ENCODE measurements around the gene TNRC6A.
A peak's percentile ranks its signal among the peaks of the same experiment; 100 is the strongest.

TNRC6A gene

DNA sequence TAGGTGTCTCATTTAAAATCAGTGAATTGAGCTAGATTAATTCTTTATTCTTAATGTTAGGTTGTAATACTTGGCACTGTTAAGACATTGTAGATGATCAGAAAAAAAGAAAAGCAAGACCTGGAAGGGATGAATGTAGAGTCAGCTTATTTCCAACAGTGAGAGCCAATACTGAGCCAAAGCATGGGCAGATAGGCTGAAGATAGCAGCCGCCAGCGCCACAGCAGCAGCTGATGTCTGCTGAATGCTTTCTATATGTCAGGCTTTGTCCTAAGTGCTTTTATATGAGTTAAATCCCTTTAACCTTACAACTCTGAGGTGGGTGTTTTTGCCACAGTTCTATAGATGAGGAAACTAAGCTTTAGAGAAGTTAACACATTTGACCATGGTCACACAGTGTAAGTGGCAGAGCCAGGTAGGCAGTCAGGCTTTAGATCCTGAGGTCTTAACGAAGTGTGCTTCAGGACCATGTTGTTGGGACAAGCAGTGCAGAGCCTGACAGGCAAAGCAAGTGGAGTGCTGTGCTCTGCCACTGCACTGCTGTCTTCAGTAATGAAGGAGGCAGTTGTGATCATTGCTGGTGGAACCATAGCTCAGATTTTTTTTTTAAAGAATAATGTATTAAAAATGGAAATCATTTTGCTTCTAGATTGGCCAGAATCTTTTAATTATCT lies 25.9 kb downstream of the TNRC6A start:
- ATAC-seq (ENCODE audit: low read depth) (no peak), DNase-seq (ENCODE audit: low spot score in 2 of 2) (no peak)
- no peak overlapping the region for H3K4me3 Mint-ChIP-seq
- peak overlapping the region; percentile 72 for H3K27ac Mint-ChIP-seq
- no peaks in the 10 kb centered on the region for H3K27me3 Mint-ChIP-seq
- no peaks in the 10 kb centered on the region for H3K9me3 Mint-ChIP-seq
- H3K36me3 Mint-ChIP-seq, result peaks cover 6% of the 10 kb centered on the region
- peaks cover 35% of the 10 kb centered on the region for H3K4me1 Mint-ChIP-seq

DNA sequence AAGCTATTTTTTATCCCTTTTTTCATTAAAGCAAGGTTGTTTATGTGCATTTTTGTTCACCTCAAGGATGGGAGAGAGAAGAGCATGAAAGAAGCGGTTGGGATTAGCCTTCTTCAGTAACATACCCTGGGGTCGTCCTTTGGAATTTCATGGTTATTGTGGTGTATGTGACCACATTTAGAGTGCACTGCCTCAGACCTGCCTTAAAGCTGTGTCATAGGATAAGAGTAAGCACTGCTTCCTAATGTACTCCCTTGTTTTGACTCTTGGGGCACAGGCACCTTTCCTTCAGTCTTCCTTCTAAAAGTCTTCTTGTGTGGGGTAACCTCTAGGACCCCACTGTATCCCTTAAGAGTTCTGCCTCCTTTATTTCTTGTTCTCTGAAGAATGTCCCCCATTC lies 28.9 kb downstream of the TNRC6A start:
- H3K27me3 Mint-ChIP-seq, result no peaks in the 10 kb centered on the region
- peaks cover 16% of the 10 kb centered on the region for H3K4me1 Mint-ChIP-seq
- no peaks in the 10 kb centered on the region for H3K9me3 Mint-ChIP-seq
- H3K4me3 Mint-ChIP-seq, result no peak overlapping the region
- H3K36me3 Mint-ChIP-seq, result peaks cover 8% of the 10 kb centered on the region
- no peak overlapping the region for H3K27ac Mint-ChIP-seq
- no peak for ATAC-seq (ENCODE audit: low read depth)
- DNase-seq (ENCODE audit: low spot score in 2 of 2), result no peak

DNA sequence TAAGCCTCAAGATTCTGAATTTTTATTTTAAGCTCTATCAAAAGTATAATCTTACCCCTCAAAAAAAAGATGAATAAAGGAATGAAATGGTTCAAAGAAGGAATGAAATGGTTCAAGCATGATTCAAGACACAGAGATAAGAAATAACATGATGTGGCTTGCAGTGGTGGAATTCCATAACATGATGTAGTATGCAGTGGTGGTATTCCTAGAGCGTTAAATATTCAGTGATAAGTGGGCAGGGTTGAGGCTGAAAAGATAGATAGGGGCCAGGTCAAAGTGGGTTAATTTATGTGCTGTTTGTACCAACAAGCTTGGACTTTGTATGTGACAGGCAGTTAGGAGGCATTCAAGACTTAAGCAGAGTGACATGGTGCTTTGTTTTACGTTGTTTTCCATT lies 29.6 kb downstream of the TNRC6A start:
- Mint-ChIP-seq H3K36me3 (peaks cover 11% of the 10 kb centered on the region), H3K4me3 (no peak overlapping the region), H3K9me3 (no peaks in the 10 kb centered on the region), H3K4me1 (peaks cover 16% of the 10 kb centered on the region), H3K27me3 (no peaks in the 10 kb centered on the region), H3K27ac (no peak overlapping the region)
- DNase-seq (ENCODE audit: low spot score in 2 of 2) (no peak), ATAC-seq (ENCODE audit: low read depth) (no peak)

GRCh38 chr16:24761526-24761925 lies 32.1 kb downstream of the TNRC6A start:
- H3K27ac Mint-ChIP-seq, result no peak overlapping the region
- no peak for ATAC-seq (ENCODE audit: low read depth)
- H3K36me3 Mint-ChIP-seq, result peaks cover 12% of the 10 kb centered on the region
- H3K27me3 Mint-ChIP-seq, result no peaks in the 10 kb centered on the region
- no peaks in the 10 kb centered on the region for H3K9me3 Mint-ChIP-seq
- peaks cover 3% of the 10 kb centered on the region for H3K4me1 Mint-ChIP-seq
- no peak overlapping the region for H3K4me3 Mint-ChIP-seq
- DNase-seq (ENCODE audit: low spot score in 2 of 2), result no peak

DNA sequence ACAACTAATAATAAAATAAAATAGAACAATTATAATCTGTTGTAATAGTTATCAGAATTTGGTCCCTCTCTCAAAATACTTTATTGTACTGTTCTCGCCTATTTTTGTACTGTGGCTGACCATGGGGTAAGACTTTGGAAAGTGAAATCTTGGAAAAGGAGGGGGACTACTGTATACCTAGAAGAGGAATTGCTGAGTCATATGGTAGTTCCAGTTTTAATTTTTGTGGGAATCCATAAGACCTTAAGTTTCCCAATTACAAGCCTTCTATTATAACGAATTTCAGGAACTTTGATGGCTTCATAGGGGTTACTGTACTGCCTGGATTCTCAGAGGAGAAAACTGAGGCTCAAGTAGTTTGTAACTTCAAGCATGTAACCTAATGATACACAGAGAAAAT lies 35.5 kb downstream of the TNRC6A start:
- no peak overlapping the region for H3K4me3 Mint-ChIP-seq
- H3K27ac Mint-ChIP-seq, result no peak overlapping the region
- peaks cover 15% of the 10 kb centered on the region for H3K36me3 Mint-ChIP-seq

GRCh38 chr16:24766057-24766456 lies 36.6 kb downstream of the TNRC6A start:
- no peak for ATAC-seq (ENCODE audit: low read depth)
- no peak for DNase-seq (ENCODE audit: low spot score in 2 of 2)
- H3K27me3 Mint-ChIP-seq, result no peaks in the 10 kb centered on the region
- H3K9me3 Mint-ChIP-seq, result no peaks in the 10 kb centered on the region
- no peak overlapping the region for H3K4me3 Mint-ChIP-seq
- H3K36me3 Mint-ChIP-seq, result peaks cover 15% of the 10 kb centered on the region
- H3K4me1 Mint-ChIP-seq, result peaks cover 8% of the 10 kb centered on the region
- no peak overlapping the region for H3K27ac Mint-ChIP-seq

More for the DNA sequence above, 35.5 kb downstream of the TNRC6A start:
- Mint-ChIP-seq H3K9me3 (no peaks in the 10 kb centered on the region), H3K27me3 (no peaks in the 10 kb centered on the region), H3K4me1 (peaks cover 5% of the 10 kb centered on the region)
- no peak for ATAC-seq (ENCODE audit: low read depth)
- no peak for DNase-seq (ENCODE audit: low spot score in 2 of 2)

DNA sequence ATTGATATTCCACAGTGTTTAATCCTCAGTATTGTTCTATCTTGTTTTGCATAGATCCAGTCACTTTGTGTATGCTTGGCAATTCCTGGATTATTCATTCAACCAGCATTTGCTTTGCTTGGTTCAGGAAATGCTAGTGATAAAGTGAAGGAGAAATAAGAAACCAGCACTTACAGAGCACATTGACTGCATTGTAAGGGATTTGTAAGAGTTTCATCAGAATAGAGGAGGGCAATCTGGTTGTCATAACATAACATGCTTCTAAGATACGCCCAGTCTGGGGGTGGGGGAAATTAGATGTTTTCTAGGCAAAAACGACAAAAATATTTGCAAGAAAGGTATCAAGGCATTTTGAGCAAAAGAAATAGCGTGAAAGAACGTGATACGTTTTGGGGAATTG lies 40.4 kb downstream of the TNRC6A start:
- Mint-ChIP-seq H3K4me3 (no peak overlapping the region), H3K4me1 (peaks cover 12% of the 10 kb centered on the region), H3K36me3 (peaks cover 15% of the 10 kb centered on the region), H3K27ac (peak overlapping the region; percentile 62), H3K9me3 (no peaks in the 10 kb centered on the region), H3K27me3 (no peaks in the 10 kb centered on the region)
- no peak for ATAC-seq (ENCODE audit: low read depth)
- no peak for DNase-seq (ENCODE audit: low spot score in 2 of 2)

DNA sequence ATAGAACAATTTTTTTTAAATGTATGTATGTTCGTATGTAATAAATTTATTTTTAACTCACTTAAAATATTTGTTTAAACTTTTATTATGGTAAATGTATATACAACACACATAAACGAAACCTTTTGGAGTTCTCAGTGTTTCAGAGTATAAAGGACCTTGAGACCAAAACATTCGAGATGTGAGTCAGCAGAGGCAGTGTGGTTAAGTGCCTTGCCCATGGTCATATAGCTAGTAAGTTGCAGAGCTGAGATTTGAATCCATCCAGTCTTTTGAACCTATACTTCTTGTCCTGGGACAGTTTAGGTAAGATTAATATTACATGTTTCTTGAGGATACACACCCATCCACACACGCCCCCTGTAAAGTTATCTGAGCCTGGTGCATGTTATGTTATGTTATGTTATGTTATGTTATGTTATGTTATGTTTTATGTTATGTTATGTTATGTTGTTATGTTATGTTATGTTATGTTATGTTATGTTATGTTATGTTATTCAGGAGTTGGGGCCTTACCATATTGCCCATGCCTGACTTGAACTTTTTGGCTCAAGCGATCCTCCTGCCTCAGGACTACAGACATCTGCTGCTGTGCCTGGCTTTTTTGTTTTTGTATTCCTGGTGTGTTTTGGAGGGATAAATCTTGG lies 41.8 kb downstream of the TNRC6A start:
- Mint-ChIP-seq H3K9me3 (no peaks in the 10 kb centered on the region), H3K36me3 (peaks cover 18% of the 10 kb centered on the region), H3K4me3 (no peak overlapping the region), H3K27me3 (no peaks in the 10 kb centered on the region), H3K27ac (peak overlapping the region; percentile 50), H3K4me1 (peaks cover 18% of the 10 kb centered on the region)
- ATAC-seq (ENCODE audit: low read depth) (no peak), DNase-seq (ENCODE audit: low spot score in 2 of 2) (no peak)

GRCh38 chr16:24771779-24772157 lies 42.3 kb downstream of the TNRC6A start:
- peak overlapping the region; percentile 50 for H3K27ac Mint-ChIP-seq
- peaks cover 18% of the 10 kb centered on the region for H3K4me1 Mint-ChIP-seq
- H3K27me3 Mint-ChIP-seq, result no peaks in the 10 kb centered on the region
- H3K9me3 Mint-ChIP-seq, result no peaks in the 10 kb centered on the region
- H3K36me3 Mint-ChIP-seq, result peaks cover 17% of the 10 kb centered on the region
- DNase-seq (ENCODE audit: low spot score in 2 of 2) (no peak), ATAC-seq (ENCODE audit: low read depth) (no peak)
- no peak overlapping the region for H3K4me3 Mint-ChIP-seq

DNA sequence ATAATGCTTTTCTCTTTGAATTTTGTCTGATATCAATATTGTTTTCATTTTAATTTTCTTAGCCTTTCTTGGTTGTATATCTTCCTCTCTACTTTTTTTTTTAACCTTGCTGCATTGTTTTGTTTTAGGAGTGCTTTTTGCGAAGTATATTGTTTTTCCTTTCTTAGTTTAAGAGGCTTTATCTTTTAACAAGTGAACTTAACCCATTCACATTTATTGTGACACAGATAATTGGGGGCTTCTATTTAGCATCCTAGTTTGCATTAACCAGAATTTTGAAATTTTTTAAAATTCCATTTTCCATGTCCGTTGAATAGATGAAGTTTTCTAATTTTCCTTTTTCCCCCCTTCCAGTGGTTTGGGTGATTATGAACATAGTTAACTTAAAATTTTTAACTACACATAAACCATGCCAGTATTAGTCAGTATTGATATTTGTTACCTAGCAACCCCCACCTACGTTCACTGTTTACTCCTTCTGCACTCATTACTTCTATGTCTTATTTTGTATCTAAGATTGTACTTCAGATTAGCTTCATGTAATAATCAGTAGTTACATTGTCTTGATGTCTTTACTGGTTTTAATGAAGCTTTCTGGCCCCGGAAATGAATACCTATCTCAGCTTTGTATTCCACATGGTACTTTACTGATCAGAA lies 44.4 kb downstream of the TNRC6A start:
- no peaks in the 10 kb centered on the region for H3K9me3 Mint-ChIP-seq
- peaks cover 18% of the 10 kb centered on the region for H3K4me1 Mint-ChIP-seq
- ATAC-seq (ENCODE audit: low read depth) (no peak), DNase-seq (ENCODE audit: low spot score in 2 of 2) (no peak)
- no peaks in the 10 kb centered on the region for H3K27me3 Mint-ChIP-seq
- H3K27ac Mint-ChIP-seq, result peak overlapping the region; percentile 56
- no peak overlapping the region for H3K4me3 Mint-ChIP-seq
- H3K36me3 Mint-ChIP-seq, result peaks cover 21% of the 10 kb centered on the region

DNA sequence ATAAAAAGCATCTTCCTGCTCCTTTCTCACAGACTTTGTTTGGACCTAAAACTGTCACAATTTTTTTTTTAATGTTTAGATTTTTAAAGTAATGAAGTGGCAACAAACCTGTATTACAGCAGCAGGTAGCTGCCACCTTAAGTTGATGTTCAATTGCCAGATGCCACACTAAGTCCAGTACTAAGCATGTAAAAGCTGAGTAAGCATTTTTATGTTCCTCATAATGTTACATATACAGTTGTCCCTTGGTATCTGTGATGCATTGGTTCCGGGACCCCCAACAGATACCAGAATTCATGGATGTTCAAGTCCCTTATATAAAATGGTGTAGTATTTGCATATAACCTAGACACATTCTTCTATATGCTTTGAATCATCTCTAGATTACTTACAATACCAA lies 45.1 kb downstream of the TNRC6A start:
- Mint-ChIP-seq H3K36me3 (peaks cover 24% of the 10 kb centered on the region), H3K9me3 (no peaks in the 10 kb centered on the region)

DNA sequence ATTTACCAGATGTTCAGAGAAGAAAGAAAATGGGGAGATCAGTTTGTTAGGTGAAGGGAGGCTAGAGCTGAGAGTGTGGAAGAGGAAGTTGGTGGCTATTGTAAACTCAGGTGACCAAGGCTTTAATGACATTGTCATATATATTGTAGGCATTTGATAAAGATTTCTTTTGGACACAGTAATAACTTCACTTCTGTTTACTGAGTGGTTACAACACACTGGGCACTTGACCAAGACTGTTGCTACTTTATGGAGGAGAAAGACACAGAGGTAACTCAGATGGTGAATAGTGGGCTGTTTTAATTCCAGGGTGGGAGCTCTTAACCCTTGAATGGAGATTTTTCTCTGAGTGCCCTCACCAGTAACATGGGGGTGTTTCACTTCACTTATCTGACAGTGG lies 46.0 kb downstream of the TNRC6A start:
- no peak for ATAC-seq (ENCODE audit: low read depth)
- no peak overlapping the region for H3K27ac Mint-ChIP-seq
- no peak for DNase-seq (ENCODE audit: low spot score in 2 of 2)
- H3K36me3 Mint-ChIP-seq, result peaks cover 27% of the 10 kb centered on the region
- H3K27me3 Mint-ChIP-seq, result no peaks in the 10 kb centered on the region
- peaks cover 10% of the 10 kb centered on the region for H3K4me1 Mint-ChIP-seq
- H3K9me3 Mint-ChIP-seq, result no peaks in the 10 kb centered on the region
- H3K4me3 Mint-ChIP-seq, result no peak overlapping the region

More for the DNA sequence above, 45.1 kb downstream of the TNRC6A start:
- H3K4me1 Mint-ChIP-seq, result peaks cover 17% of the 10 kb centered on the region
- ATAC-seq (ENCODE audit: low read depth) (no peak), DNase-seq (ENCODE audit: low spot score in 2 of 2) (no peak)
- H3K27ac Mint-ChIP-seq, result peak overlapping the region; percentile 56
- H3K27me3 Mint-ChIP-seq, result no peaks in the 10 kb centered on the region
- no peak overlapping the region for H3K4me3 Mint-ChIP-seq

DNA sequence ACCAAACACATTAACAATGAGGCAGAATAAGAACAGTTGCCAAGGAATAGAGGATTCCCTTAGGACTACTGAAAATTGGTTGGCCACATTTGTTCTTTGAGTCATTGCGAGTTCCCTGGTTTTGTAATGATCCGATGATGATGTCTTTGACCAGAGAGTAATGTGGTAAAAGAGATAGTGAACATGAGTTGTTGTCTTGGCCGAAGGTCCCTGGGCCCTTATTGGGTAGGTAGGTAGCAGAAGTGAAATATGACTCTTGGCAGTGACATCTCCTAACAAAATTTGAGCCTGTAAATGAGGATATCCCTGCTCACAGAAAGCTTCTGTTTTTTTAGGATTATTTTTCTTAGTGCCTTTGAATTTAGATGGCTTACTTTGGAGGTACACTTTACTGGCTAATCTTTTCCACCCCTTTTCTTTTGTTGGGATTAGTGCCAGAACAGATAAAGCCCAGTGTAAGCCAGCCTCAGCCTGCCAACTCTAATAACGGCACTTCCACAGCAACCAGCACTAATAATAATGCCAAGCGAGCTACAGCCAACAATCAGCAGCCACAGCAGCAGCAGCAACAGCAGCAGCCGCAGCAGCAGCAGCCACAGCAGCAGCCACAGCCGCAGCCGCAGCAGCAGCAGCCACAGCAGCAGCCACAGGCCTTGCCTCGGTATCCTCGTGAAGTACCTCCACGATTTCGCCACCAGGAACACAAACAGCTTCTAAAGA lies 47.2 kb downstream of the TNRC6A start:
- H3K27ac Mint-ChIP-seq, result peak overlapping the region; percentile 31
- DNase-seq (ENCODE audit: low spot score in 2 of 2), result no peak
- no peak overlapping the region for H3K4me3 Mint-ChIP-seq
- H3K9me3 Mint-ChIP-seq, result no peaks in the 10 kb centered on the region
- H3K27me3 Mint-ChIP-seq, result no peaks in the 10 kb centered on the region
- no peak for ATAC-seq (ENCODE audit: low read depth)
- peaks cover 10% of the 10 kb centered on the region for H3K4me1 Mint-ChIP-seq
- peaks cover 33% of the 10 kb centered on the region for H3K36me3 Mint-ChIP-seq

GRCh38 chr16:24778671-24779070 lies 49.2 kb downstream of the TNRC6A start:
- ATAC-seq (ENCODE audit: low read depth) (no peak), DNase-seq (ENCODE audit: low spot score in 2 of 2) (no peak)
- H3K27ac Mint-ChIP-seq, result peak overlapping the region; percentile 24
- no peaks in the 10 kb centered on the region for H3K9me3 Mint-ChIP-seq
- peaks cover 10% of the 10 kb centered on the region for H3K4me1 Mint-ChIP-seq
- no peak overlapping the region for H3K4me3 Mint-ChIP-seq
- peaks cover 34% of the 10 kb centered on the region for H3K36me3 Mint-ChIP-seq
- no peaks in the 10 kb centered on the region for H3K27me3 Mint-ChIP-seq

Data from memory B cell (primary cell).